Central memory CD8-positive, alpha-beta T cell (primary cell): ENCODE data around the gene SYNGR1.

ENCODE experiments used
- ATAC-seq: fragments of 150-1000 bp; cut with Tn5 transposase; replicated peaks from 2 replicates; pipeline ENCODE4 v1.10.0; 2022; ENCODE audit warnings: mild to moderate bottlenecking, moderate FRiP score, moderate number of reproducible peaks; ENCODE audit not compliant: poor library complexity, severe bottlenecking; ENCODE audit errors: extremely low read depth
- DNase-seq, 2 donors: peaks; one replicate each; pipeline ENCODE4 v3.0.0; 2021; ENCODE audit warnings: low spot score in 2 of 2
- H3K27ac Mint-ChIP-seq: one replicate; pipeline ENCODE4 v1.8.0; 2022; ENCODE audit warnings: low read depth, mild to moderate bottlenecking, moderate library complexity, mixed read lengths
- H3K27me3 Mint-ChIP-seq: one replicate; pipeline ENCODE4 v1.8.0; 2022; ENCODE audit warnings: mixed read lengths
- H3K36me3 Mint-ChIP-seq: one replicate; pipeline ENCODE4 v1.8.0; 2022; ENCODE audit warnings: mild to moderate bottlenecking, moderate library complexity, mixed read lengths; ENCODE audit not compliant: insufficient read depth
- H3K4me1 Mint-ChIP-seq: one replicate; pipeline ENCODE4 v1.8.0; 2022; ENCODE audit warnings: mixed read lengths
- H3K4me3 Mint-ChIP-seq: one replicate; pipeline ENCODE4 v1.8.0; 2022; ENCODE audit warnings: mild to moderate bottlenecking, moderate library complexity, mixed read lengths
- H3K9me3 Mint-ChIP-seq: one replicate; pipeline ENCODE4 v1.8.0; 2022; ENCODE audit warnings: mixed read lengths

Gene SYNGR1

DNA sequence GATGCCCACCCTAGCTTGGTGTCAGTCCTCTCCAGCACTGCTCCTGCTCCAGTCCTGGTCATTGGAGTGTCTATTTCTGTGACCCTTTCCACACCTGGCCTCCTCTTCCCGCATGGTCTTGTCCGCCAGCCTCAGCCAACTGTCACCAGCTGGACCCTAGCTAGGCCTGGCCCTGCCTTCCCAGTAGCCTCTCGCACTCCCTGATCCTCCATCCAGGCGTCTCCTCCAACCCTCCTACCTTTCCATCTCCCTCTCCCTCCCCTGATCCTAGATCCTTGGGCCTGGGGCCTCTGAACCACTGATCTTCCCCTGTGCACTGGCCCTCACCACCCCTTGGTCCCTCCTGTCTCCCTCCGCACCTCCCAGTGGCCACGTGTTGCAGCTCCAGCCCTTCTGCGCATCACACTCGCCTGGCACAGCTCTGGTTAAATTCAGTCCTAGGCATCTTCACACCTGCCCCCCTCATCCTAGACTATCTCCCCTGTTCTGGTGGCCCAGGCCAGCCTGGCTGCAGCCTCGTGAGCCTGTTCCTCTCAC is 9.9 kb downstream of the SYNGR1 start:
- Mint-ChIP-seq H3K4me1 (no peaks in the 10 kb centered on the region), H3K27me3 (peaks cover 9% of the 10 kb centered on the region), H3K4me3 (no peak overlapping the region), H3K27ac (no peak overlapping the region), H3K9me3 (no peaks in the 10 kb centered on the region), H3K36me3 (peaks cover 2% of the 10 kb centered on the region)
- ATAC-seq (no peak), DNase-seq (no peak)

DNA sequence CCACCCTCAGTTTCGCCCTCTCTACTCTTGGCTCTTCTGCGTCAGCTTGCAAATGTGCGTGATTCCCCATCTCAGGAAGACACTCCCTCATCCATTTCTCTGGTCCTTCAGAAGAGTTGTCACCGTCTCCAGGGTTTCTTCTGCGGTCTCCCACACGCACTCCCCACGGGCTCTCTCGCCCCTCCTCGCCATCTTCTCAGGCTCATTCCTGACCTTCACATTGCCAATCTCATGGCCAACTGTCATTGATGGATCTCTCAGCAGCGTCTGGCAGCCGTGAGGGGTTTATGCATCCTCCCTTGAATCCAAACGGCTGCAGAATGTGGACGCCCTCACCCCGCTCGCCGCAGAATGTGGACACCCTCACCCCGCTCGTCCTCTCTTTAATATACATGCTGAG is 10.5 kb downstream of the SYNGR1 start:
- peaks cover 9% of the 10 kb centered on the region for H3K27me3 Mint-ChIP-seq
- no peak overlapping the region for H3K27ac Mint-ChIP-seq
- H3K9me3 Mint-ChIP-seq = no peaks in the 10 kb centered on the region
- H3K36me3 Mint-ChIP-seq = peaks cover 2% of the 10 kb centered on the region
- ATAC-seq = no peak
- H3K4me3 Mint-ChIP-seq = no peak overlapping the region
- no peak for DNase-seq
- no peaks in the 10 kb centered on the region for H3K4me1 Mint-ChIP-seq

DNA sequence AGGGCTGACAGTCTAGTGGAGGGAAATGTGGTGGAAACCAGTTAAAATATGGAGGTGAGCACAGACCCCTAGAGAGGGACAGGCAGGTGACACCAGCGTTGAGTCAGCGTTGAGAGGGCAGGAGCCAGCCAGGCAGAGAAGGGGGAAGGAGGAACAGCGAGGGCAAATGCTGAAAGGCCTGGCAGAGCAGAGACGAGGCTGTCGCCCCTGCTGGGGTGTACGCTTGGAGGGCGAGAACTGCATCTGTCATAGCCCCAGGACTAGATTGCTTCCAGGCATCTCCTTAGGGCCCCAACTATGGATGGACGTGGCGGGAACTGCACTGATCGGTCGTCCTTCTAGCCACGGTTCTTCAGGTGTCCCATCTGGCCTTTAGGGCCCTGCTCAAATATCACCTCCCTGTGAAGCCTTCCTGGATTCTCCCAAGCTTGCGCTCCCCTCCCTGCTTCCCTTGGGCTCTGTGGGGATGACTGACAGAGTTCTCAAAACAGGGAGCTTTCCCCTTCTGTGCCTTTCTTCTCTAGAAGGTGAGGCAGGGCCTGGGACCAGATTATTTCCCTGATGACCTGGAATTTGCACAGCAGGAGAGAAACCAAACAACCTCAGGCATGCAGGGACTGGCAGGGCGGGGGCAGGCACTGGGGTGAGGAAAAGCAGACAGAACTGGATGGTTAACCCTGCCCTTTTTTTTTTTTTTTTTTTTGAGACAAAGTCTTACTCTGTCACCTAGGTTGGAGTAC is 11.1 kb downstream of the SYNGR1 start:
- peaks cover 9% of the 10 kb centered on the region for H3K27me3 Mint-ChIP-seq

DNA sequence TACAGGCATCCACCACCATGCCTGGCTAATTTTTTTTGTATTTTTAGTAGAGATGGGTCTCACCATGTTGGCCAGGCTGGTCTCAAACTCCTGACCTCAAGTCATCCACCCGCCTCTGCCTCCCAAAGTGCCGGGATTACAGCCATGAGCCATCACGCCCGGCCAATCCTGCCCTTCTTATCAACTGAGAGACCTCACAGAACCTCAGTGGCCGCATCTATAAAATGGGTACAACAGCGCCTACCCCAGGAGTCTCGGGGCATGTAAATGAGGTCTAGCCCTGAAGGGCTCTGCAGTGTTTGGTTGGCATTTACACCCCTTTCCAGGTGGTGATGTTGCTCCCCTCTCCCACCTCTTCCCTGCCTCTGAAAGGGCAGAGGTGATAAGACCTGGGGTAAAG is 11.7 kb downstream of the SYNGR1 start:
- DNase-seq = no peak
- H3K4me3 Mint-ChIP-seq = no peak overlapping the region
- H3K9me3 Mint-ChIP-seq = no peaks in the 10 kb centered on the region
- H3K27me3 Mint-ChIP-seq = peaks cover 9% of the 10 kb centered on the region
- H3K36me3 Mint-ChIP-seq = peaks cover 2% of the 10 kb centered on the region
- no peak overlapping the region for H3K27ac Mint-ChIP-seq
- no peak for ATAC-seq
- no peaks in the 10 kb centered on the region for H3K4me1 Mint-ChIP-seq

More for the DNA sequence above, 11.1 kb downstream of the SYNGR1 start:
- Mint-ChIP-seq H3K4me3 (no peak overlapping the region), H3K9me3 (no peaks in the 10 kb centered on the region), H3K36me3 (peaks cover 2% of the 10 kb centered on the region), H3K27ac (no peak overlapping the region), H3K4me1 (no peaks in the 10 kb centered on the region)
- DNase-seq (no peak), ATAC-seq (no peak)

DNA sequence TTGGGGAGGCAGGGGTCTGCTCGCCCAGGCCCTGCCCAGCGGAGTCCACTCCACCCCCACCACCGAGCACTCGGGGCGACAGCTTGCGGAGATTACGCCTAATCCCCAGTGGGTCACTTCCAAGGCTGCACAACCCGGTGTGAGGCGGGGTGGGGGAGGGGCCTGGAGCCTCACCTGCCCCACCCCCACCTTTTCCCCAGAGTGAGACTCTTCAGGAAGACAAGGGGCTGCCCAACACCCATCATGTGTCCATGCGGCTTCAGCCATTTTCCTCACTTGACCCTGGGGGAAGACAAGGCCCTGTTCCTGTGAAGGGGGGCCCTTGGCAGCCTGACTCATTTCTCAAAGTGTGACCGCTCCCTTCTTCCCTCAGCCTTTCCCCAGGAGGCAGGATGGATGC is 12.5 kb downstream of the SYNGR1 start:
- H3K36me3 Mint-ChIP-seq = peaks cover 2% of the 10 kb centered on the region
- no peak overlapping the region for H3K27ac Mint-ChIP-seq
- H3K4me1 Mint-ChIP-seq = no peaks in the 10 kb centered on the region
- H3K4me3 Mint-ChIP-seq = no peak overlapping the region
- H3K9me3 Mint-ChIP-seq = no peaks in the 10 kb centered on the region
- peaks cover 9% of the 10 kb centered on the region for H3K27me3 Mint-ChIP-seq
- no peak for ATAC-seq
- no peak for DNase-seq

DNA sequence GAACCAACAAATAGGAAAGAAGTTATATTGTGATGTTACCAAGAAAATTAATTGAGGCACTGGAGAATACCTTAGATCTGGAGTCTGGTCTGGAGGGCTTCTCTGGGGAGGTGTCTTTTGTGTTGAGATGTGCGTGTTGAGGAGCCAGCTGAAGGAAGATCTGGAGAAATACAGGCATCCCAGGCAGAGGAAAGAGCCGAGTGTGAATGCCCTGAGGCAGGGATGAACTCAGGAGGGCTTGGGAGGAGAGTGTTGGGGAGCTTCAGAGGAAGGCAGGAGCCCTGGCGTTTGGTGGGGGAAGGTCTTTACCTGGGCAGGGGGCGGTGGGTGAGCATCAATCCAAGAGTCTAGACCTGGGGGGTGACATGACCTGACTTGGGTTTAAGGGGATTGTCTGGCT is 13.1 kb downstream of the SYNGR1 start:
- H3K27ac Mint-ChIP-seq = no peak overlapping the region

DNA sequence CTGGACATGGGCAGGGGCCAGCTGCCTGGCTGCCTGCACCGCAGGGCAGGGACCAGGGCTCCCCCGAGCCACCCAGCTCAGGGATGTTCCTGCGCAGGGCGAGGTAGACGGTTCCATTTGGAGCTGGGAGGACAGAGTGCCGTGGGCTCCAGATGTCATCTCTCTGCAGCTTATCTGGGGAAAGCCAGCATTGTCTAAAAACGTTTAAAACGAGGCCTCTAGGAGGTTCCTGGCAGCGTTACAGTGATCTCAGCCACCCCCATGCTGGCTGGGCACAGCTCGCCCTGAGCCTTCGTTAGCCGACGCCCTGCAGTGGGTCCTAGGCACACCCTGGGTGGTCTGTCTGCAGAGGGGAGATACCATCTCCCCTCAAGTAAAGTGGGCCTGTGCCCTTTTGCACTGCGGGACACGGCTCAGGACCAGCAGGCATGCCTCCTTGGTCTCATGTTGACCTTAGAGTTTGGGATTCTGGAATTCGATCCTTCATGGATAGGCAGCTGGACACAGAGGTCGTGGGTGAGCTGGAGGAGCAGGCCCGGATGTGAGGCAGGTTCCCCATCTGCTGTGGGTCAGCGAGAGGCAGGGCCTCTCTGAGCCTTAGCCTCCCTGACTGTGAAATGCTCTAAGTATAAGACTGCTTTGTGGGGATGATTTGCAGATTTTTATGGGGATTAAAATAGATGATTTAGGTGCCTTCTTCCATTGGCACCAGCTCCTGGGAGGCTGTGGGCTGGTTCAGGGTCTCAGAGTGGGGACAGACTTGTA is 14.1 kb downstream of the SYNGR1 start:
- H3K27ac Mint-ChIP-seq = no peak overlapping the region
- DNase-seq (no peak), ATAC-seq (no peak)
- H3K9me3 Mint-ChIP-seq = no peaks in the 10 kb centered on the region
- no peak overlapping the region for H3K4me3 Mint-ChIP-seq
- peaks cover 2% of the 10 kb centered on the region for H3K36me3 Mint-ChIP-seq
- peaks cover 9% of the 10 kb centered on the region for H3K27me3 Mint-ChIP-seq
- no peaks in the 10 kb centered on the region for H3K4me1 Mint-ChIP-seq

More for the DNA sequence above, 13.1 kb downstream of the SYNGR1 start:
- Mint-ChIP-seq H3K9me3 (no peaks in the 10 kb centered on the region), H3K4me3 (no peak overlapping the region), H3K4me1 (no peaks in the 10 kb centered on the region), H3K27me3 (peaks cover 9% of the 10 kb centered on the region), H3K36me3 (peaks cover 2% of the 10 kb centered on the region)
- ATAC-seq (no peak), DNase-seq (no peak)

DNA sequence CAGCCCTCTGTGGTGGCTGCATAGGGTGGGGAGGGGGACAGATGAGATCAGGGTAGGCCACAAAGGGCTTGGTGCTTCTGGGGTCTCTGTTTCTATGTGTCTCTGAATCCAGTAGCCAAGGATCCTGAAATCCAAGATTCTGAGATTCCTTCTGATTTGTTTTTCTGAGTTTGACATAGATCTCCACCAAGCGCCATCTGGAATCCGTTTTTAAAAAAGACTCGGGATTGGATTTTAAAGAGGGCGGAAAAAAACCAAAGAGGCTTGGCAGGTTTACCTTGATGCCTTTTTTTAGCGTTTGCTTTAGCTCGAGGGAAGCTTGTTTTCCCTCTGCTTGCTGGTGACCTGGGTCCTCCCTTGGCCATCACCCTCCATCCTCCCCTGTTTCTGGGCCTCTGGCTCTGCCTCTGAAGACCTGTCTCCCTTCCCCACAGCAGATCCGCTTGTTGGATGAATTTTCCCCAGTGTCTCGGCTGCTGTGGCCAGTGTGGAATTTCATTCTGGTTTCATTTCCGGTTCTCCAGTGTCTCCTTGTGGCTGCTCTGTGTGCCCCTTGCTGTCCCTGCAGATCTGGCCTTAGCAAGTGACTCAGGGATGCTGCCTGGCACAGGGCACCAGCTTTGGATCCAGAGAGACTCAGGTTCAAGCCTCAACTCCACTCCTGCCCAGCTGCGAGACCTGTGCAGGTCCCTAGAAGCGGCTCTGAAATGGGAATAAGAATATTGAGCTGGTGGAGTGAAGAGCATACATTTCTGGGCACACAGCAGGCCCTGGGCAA is 15.1 kb downstream of the SYNGR1 start:
- no peak overlapping the region for H3K27ac Mint-ChIP-seq
- H3K27me3 Mint-ChIP-seq = peaks cover 9% of the 10 kb centered on the region
- H3K36me3 Mint-ChIP-seq = no peaks in the 10 kb centered on the region
- H3K4me3 Mint-ChIP-seq = no peak overlapping the region
- no peaks in the 10 kb centered on the region for H3K4me1 Mint-ChIP-seq
- ATAC-seq = no peak
- H3K9me3 Mint-ChIP-seq = no peaks in the 10 kb centered on the region
- DNase-seq = no peak

DNA sequence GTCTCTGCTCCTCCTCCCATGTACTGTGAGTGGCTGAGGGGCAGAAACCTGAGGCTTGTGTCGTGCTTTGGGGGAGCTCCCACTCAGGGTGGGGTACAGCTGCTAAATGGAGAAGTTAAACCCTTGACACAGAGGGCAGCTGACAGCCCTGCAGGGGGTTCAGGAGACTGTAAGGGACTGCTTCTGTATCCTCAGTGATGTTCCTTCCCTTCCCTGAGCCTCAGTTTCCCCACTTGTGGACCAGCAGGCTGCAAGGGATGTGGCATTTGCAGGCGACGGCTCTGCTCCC is 15.6 kb downstream of the SYNGR1 start:
- no peak for ATAC-seq
- Mint-ChIP-seq H3K4me1 (no peaks in the 10 kb centered on the region), H3K9me3 (no peaks in the 10 kb centered on the region), H3K27me3 (peaks cover 9% of the 10 kb centered on the region), H3K27ac (no peak overlapping the region), H3K4me3 (no peak overlapping the region), H3K36me3 (no peaks in the 10 kb centered on the region)
- DNase-seq = no peak

DNA sequence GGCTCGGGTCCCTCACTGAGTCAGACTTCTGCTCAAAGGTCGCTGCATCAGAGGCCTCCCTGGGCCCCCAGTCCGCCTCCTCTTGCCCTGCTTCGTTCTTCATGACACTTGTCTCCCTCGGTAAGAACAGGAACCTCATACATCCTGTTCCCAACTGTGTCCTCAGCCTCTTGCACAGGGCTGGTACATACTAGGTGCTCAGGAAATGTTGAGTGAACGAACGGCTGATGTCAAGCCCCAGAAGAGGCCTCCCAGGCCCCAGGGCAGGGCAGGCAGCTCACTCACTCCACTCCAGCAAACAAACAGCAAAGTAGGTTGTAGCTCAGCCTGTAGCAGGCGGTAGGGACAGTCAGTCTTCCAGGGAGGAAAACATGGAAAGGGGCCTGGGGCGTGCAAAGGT is 17.2 kb downstream of the SYNGR1 start:
- Mint-ChIP-seq H3K4me3 (no peak overlapping the region), H3K4me1 (no peaks in the 10 kb centered on the region), H3K36me3 (no peaks in the 10 kb centered on the region), H3K27ac (peak overlapping the region; percentile 54), H3K27me3 (peaks cover 9% of the 10 kb centered on the region), H3K9me3 (no peaks in the 10 kb centered on the region)
- ATAC-seq (no peak), DNase-seq (no peak)

DNA sequence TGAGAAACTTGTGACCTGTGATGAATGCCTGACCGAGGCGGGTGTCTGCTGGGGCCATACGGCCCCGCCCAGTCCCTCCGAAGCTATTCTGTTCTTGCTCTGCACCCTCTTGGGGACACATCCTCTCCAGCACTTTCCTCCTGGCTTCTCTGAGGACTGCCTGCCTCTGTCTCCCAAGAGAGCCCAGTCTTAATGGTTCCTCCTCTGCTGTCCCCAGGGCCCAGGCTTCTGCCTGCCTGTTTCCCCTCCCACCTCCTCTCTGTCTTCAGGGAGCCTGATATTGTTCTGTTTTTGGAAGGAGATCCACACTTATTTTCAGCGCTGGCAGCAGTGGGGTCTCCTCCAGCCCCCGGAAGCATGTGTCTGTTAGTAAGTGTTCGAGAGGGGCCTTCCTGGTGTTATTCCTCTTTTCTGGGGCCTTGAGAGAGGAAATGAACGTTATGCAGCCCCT is 18.7 kb downstream of the SYNGR1 start:
- DNase-seq = no peak
- Mint-ChIP-seq H3K9me3 (no peaks in the 10 kb centered on the region), H3K4me1 (no peaks in the 10 kb centered on the region), H3K27me3 (no peaks in the 10 kb centered on the region), H3K27ac (no peak overlapping the region), H3K4me3 (no peak overlapping the region), H3K36me3 (no peaks in the 10 kb centered on the region)
- no peak for ATAC-seq

DNA sequence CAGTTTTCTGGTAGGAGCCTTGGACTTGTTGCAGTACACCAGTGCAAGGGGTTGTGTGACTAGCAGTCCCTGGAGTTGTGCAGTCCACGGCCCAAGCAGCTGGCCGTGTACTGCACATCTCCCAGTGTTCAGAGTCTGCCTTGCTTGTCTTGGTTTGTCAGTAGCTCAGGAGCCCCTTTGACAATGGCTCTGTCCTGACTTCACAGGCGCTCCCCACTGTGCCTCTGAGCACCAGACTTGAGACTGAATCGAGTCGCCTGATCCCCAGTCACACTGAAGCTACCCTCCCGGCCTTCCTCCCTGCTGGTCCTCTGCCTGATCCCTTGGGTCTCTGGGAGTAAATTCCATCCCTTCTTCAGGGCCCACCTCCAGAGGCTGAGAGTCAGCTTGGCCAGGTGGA is 19.4 kb downstream of the SYNGR1 start:
- H3K36me3 Mint-ChIP-seq = no peaks in the 10 kb centered on the region
- ATAC-seq = no peak
- no peak overlapping the region for H3K27ac Mint-ChIP-seq
- no peaks in the 10 kb centered on the region for H3K9me3 Mint-ChIP-seq
- H3K4me1 Mint-ChIP-seq = no peaks in the 10 kb centered on the region
- H3K4me3 Mint-ChIP-seq = no peak overlapping the region
- DNase-seq = no peak
- no peaks in the 10 kb centered on the region for H3K27me3 Mint-ChIP-seq
